GM12872 (cell line): ENCODE measurements around the gene ABCF3.

ENCODE experiments used
- CTCF ChIP-seq: IDR thresholded peaks from 3 replicates; pipeline ENCODE4 v1.5.1; 2011; ENCODE audit warnings: low read depth, mild to moderate bottlenecking, low read length, moderate library complexity; ENCODE audit not compliant: insufficient read depth

Gene ABCF3

GRCh38 chr3:184171562-184171961, 14.4 kb upstream of the ABCF3 start:
- no peak for TF ChIP-seq CTCF

DNA sequence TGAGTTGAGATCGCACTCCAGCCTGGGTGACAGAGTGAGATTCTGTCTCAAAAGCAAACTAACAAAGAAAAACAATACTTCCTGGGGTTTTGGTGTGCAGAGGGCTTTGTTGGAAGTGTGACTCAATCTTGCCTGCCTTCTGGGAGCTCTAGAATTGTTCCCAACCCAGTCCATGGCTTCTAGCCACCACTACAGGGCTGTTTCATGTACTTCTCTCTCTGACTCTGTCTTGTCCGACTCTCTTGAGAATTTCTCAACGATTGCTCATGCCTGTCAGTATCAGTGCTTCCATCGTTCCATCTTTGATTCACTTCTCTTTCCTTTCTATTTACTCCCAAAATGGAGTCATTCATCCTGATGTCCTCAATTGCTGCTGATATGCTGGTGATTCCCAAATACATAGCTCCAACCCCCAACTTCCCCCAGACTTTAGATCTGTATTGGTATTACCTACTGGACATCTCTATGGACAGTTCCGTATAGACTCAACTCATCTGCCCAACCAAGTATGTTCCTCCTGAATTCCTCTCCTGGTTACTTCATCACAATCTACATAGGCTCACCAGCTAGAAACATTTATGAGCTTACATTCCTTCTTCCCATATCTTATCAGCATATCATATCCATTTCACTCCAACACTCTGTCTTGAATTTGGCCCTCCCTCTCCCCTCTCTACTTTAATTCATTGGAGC, 13.2 kb upstream of the ABCF3 start:
- TF ChIP-seq CTCF: no peak

- no peak for TF ChIP-seq CTCF
Measured at GRCh38 chr3:184173374-184173722, 12.7 kb upstream of the ABCF3 start.

DNA sequence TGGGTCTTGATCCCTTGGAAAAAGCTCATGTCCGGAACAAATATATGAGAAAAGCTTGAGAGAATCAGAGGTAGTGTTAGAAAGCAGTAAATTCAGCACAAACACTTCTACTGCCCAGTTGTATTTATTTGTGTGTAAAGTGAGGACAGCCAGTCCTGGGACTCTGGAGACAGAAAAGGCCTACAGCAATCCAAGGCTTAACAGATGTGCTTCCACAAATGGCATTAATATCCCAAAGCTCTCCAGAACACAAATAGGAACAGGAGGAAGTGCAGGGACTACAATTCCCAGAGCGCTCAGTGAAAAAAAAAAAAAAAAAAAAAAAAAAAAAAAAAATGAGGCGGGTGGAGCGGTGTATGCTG, 11.7 kb upstream of the ABCF3 start:
- no peak for TF ChIP-seq CTCF

- no peak for TF ChIP-seq CTCF
Measured at GRCh38 chr3:184174646-184175492, 11.1 kb upstream of the ABCF3 start, which contains the start of gene AP2M1. Gene AP2M1, plus strand, starts transcription at chr3:184174855. Its CDS starts 2,139 bp downstream, at chr3:184176994.

DNA sequence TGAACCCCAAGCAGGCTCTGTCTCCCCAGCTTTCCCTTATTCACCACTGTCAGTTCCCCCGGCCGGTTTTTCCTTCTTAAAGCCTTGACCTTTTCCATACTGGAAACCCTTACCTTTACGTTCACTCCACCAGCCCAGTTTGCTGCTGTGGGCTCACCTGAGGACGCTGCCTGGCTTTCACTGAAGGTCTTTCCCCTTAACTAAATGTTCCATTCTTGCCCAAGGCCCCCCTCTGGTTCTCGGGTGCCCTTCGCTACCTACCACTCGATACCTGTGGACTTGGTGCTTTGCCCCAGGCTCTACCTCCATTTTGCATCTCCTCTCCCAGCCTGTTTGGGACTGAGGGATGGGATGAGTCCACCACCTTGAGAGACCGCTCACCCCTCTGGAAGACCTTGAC, 10.5 kb upstream of the ABCF3 start:
- TF ChIP-seq CTCF: no peak

DNA sequence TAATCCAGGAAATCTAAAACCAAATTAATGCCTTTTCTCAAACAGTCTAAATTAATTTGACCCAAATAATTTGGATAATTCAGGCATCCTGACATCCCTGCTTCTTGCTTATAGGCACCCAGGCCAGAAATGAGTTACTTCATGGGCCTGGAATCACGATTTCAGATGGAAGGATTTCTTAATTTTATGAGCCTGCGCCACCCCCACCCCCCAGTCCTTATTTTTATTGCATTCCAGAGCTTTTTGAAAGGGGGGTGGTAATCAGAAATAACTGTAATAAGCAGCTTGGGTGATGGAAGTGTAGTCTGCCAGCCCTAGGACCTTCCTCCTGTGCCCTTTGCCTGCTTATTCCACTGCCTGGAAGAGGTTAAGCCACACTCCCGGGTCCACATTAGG, 10.0 kb upstream of the ABCF3 start:
- TF ChIP-seq CTCF: no peak
